ENCODE results near the gene KCNT2.

Gene KCNT2

DNA sequence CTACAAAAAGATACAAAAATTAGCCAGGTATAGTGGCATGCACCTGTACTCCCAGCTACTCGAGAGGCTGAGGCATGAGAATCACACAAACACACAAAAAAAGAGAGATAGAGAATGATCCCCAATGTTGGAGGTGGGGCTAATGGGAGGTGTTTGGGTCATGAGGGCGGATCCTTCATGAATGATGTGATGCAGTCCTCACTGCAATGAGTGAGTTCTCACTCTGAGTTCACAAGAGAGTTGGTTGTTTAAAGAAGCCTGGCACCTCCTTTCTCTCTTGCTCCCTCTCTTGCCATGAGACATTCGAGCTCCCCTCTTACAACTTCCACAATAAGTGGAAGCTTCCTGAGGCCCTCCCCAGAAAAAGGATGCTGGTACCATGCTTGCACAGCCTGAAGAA, 17.3 kb downstream of the KCNT2 start:
- H3K4me3 ChIP-seq (ENCODE audit: low read depth, low read length): no peak overlapping the region
- TF ChIP-seq, protein P1, sequence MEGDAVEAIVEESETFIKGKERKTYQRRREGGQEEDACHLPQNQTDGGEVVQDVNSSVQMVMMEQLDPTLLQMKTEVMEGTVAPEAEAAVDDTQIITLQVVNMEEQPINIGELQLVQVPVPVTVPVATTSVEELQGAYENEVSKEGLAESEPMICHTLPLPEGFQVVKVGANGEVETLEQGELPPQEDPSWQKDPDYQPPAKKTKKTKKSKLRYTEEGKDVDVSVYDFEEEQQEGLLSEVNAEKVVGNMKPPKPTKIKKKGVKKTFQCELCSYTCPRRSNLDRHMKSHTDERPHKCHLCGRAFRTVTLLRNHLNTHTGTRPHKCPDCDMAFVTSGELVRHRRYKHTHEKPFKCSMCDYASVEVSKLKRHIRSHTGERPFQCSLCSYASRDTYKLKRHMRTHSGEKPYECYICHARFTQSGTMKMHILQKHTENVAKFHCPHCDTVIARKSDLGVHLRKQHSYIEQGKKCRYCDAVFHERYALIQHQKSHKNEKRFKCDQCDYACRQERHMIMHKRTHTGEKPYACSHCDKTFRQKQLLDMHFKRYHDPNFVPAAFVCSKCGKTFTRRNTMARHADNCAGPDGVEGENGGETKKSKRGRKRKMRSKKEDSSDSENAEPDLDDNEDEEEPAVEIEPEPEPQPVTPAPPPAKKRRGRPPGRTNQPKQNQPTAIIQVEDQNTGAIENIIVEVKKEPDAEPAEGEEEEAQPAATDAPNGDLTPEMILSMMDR (IDR thresholded peaks at IDR 0.05; ENCODE audit: low read depth, low read length): no peak

DNA sequence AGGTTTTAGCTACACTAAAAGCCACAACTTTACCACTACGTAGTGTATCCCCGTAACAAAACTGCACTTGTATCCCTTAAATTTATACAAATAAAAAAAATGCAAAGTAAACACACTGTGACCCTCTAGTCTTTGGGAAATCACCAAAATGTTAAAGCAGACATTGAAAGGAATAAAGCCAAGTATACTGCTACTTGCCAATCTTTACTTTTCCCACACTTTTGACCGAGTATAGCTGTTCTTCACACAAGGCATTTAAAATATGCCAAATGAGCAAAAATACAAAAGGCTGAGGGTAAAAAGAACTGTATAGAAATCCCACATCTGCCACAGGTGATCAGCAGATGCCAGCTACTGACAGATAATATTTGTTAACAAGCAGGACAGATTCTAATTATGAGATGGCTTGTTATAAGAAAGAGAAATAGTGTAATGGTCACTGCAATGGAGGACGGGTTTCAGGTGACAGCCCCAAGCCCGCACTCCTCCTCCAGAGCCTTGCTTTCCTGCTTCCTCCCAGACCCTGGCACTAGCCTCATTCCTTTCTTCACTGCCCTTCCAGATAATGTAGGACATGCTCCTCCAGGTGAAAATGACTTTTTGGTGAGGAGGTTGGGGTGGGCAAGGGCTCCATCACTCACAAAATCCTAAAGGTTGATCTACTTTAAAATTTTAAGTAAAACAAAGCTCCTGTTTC, 18.1 kb downstream of the KCNT2 start:
- no peak overlapping the region for H3K4me3 ChIP-seq (ENCODE audit: low read depth, low read length)
- TF ChIP-seq, protein P1 (IDR thresholded peaks at IDR 0.05; ENCODE audit: low read depth, low read length): no peak

DNA sequence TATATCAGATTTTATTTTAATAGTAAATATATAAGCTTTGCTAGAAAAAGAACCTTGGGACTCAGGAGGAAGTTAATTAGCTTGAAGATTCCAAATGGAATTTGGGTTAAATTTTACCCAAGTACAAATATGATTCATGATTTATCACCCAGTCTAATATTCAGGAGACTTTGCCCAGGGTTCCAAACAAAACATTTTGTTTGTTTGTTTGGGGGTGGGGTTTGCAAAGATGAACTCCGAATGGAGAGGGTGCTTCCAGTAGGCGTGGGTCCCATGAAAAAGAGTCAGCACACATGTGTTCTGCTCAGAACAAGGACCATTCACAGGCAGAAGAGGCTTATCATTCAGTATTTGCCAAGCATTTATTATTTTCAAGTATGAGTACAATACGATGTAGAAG, 23.5 kb downstream of the KCNT2 start:
- H3K4me3 ChIP-seq (ENCODE audit: low read depth, low read length): no peak overlapping the region
- TF ChIP-seq, protein P1 (IDR thresholded peaks at IDR 0.05; ENCODE audit: low read depth, low read length): no peak

DNA sequence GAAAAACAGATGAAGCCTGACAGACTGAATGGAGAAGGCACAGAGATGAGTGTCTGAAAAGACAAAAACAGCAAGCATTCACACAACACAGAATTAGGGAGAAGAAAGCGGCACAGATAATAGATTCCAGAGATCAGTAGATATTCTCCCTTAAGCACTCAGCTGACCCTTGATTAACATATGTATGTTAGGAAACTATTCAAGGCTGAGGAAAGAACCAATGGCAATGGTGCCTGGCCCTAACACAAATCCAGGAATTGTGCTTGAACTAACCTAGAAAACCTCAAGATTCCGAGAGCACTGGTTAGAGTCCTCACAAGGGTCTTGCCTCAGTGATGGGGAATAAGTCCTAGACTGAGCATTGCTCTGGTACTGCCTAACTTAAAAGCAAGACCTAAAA, 30.9 kb downstream of the KCNT2 start:
- H3K4me3 ChIP-seq (ENCODE audit: low read depth, low read length): no peak overlapping the region
- TF ChIP-seq, protein P1 (IDR thresholded peaks at IDR 0.05; ENCODE audit: low read depth, low read length): no peak

DNA sequence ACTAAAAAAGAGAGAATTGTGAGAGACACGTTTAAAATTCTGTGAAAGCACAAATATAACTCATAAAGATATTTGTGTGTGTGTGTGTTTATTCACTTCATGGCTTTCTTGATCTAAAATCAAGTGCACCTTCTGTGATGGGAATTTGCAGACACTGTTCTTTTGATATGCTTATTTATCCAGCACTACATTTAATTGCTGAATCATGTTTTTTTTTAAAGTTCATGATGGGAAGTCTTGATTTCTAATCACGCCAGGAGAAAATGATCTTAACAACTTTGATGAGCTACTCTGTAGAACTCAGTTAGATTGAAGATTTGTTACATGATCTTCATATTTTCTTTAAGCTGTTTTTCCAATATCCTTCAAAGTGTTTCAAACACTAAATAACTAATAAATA, 35.0 kb downstream of the KCNT2 start:
- TF ChIP-seq, protein P1 (IDR thresholded peaks at IDR 0.05; ENCODE audit: low read depth, low read length): no peak

DNA sequence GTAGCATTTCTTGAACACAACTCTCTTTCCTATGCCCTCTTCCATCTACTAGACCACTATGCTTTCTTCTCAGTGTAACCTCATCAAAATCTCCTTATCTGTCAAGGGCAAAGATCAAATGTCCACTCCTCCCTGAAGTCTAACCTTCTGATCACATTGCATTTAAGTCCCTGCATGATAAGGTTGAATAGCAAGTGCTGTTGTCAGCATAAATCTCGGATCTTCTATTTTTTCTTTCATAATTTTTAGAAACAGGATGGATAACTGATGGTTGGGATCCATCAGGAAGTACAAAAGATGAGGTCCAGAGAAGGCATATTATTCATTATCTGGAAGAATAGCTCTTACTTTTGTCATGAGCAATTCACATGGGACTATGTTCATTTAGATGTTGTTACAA, 41.0 kb downstream of the KCNT2 start:
- TF ChIP-seq, protein P1 (IDR thresholded peaks at IDR 0.05; ENCODE audit: low read depth, low read length): no peak
- no peak overlapping the region for H3K4me3 ChIP-seq (ENCODE audit: low read depth, low read length)

More for the DNA sequence above, 35.0 kb downstream of the KCNT2 start:
- no peak overlapping the region for H3K4me3 ChIP-seq (ENCODE audit: low read depth, low read length)

DNA sequence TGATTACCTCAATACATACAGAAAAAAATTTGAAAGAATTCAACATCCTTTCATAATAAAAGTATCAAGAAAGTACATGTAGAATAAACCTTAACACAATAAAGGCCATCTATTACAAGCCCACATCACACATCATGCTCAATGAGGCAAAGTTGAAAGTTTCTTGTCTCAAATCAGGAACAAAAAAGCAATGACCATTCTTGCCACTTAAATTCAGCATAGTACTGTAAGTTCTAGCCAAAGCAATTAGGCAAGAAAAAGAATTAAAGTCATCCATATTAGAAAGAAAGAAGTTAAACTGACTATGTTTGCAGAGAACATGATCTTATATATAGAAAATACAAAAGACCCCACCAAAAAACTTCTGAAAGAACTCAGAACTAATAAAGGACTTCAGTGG, 44.5 kb downstream of the KCNT2 start:
- TF ChIP-seq, protein P1 (IDR thresholded peaks at IDR 0.05; ENCODE audit: low read depth, low read length): no peak
- no peak overlapping the region for H3K4me3 ChIP-seq (ENCODE audit: low read depth, low read length)
